Measurements from ENCODE around the gene CNTNAP5. TPM values are rescaled to one million over a fixed set of nuclear protein-coding genes. Genes with fewer than 3 reads are reported as not detected.
"Not testable (repeated sequence)": the region's sequence is repeated elsewhere in the genome, so short reads cannot be mapped to it uniquely, and the experiment has no call there.

CNTNAP5 gene
- total and polyA plus RNA-seq, 7 experiments from 2014 or later: not detected

- no peak overlapping the region for H3K27ac Mint-ChIP-seq
- Histone ChIP-seq H3K36me3 (ENCODE audit: control insufficient read depth in 2 of 3, insufficient read depth in 3 of 3, low read length in 3 of 3) (no peaks in the 10 kb centered on the region), H3K4me3 (ENCODE audit: low read length) (no peak overlapping the region), H3K4me1 (ENCODE audit: control insufficient read depth in 2 of 2, insufficient read depth in 2 of 2, low read length in 2 of 2) (no peaks in the 10 kb centered on the region), H3K9me3 (ENCODE audit: control insufficient read depth in 2 of 3, low read length in 3 of 3) (no peaks in the 10 kb centered on the region), H3K27me3 (ENCODE audit: control insufficient read depth in 2 of 2, insufficient read depth in 2 of 2, low read length in 2 of 2) (no peaks in the 10 kb centered on the region), H3K27ac (ENCODE audit: low read depth, low read length) (no peak overlapping the region)
- POLR2A ChIA-PET: no interaction called here
- CTCF ChIA-PET: no interaction called here
- H3K9me3 Mint-ChIP-seq: peaks cover 0 to 9% (median 1%) of the 10 kb centered on the region in 11 donors
- H3K36me3 Mint-ChIP-seq: no peaks in the 10 kb centered on the region
- no peaks in the 10 kb centered on the region for H3K4me1 Mint-ChIP-seq
- H3K27me3 Mint-ChIP-seq: no peaks in the 10 kb centered on the region
- intact Hi-C loops (cut with micrococcal nuclease): no loop called here
- ATAC-seq: no peak
- no peak overlapping the region for H3K4me3 Mint-ChIP-seq
- no peak for DNase-seq
Measured at GRCh38 chr2:124380221-124380749, 355.2 kb downstream of the CNTNAP5 start.

- ATAC-seq (no peak), DNase-seq (no peak)
- Mint-ChIP-seq H3K36me3 (no peaks in the 10 kb centered on the region), H3K27ac (no peak overlapping the region), H3K9me3 (peaks cover 0 to 5% (median 1%) of the 10 kb centered on the region in 11 donors), H3K27me3 (no peaks in the 10 kb centered on the region), H3K4me3 (no peak overlapping the region), H3K4me1 (no peaks in the 10 kb centered on the region)
- Histone ChIP-seq H3K4me1 (ENCODE audit: control insufficient read depth in 2 of 2, insufficient read depth in 2 of 2, low read length in 2 of 2) (no peaks in the 10 kb centered on the region), H3K4me3 (ENCODE audit: low read length) (no peak overlapping the region), H3K27ac (ENCODE audit: low read depth, low read length) (no peak overlapping the region), H3K9me3 (ENCODE audit: control insufficient read depth in 2 of 3, low read length in 3 of 3) (no peaks in the 10 kb centered on the region), H3K36me3 (ENCODE audit: control insufficient read depth in 2 of 3, insufficient read depth in 3 of 3, low read length in 3 of 3) (no peaks in the 10 kb centered on the region), H3K27me3 (ENCODE audit: control insufficient read depth in 2 of 2, insufficient read depth in 2 of 2, low read length in 2 of 2) (no peaks in the 10 kb centered on the region)
- ChIA-PET CTCF (no interaction called here), POLR2A (no interaction called here)
- intact Hi-C loops (cut with micrococcal nuclease): no loop called here
Measured at GRCh38 chr2:124382067-124382618, 357.1 kb downstream of the CNTNAP5 start.

- no peaks in the 10 kb centered on the region for H3K9me3 ChIP-seq (ENCODE audit: control insufficient read depth in 2 of 3, low read length in 3 of 3)
- H3K4me1 ChIP-seq (ENCODE audit: control insufficient read depth in 2 of 2, insufficient read depth in 2 of 2, low read length in 2 of 2): no peaks in the 10 kb centered on the region
- H3K27me3 Mint-ChIP-seq: no peaks in the 10 kb centered on the region
- ATAC-seq (no peak), DNase-seq (no peak)
- ChIA-PET POLR2A (no interaction called here), CTCF (no interaction called here)
- H3K27ac Mint-ChIP-seq: no peak overlapping the region
- H3K4me3 ChIP-seq (ENCODE audit: low read length): no peak overlapping the region
- H3K4me1 Mint-ChIP-seq: no peaks in the 10 kb centered on the region
- intact Hi-C loops (cut with micrococcal nuclease): no loop called here
- peaks cover 0 to 1% (median 0%) of the 10 kb centered on the region in 5 donors for H3K36me3 Mint-ChIP-seq
- H3K27ac ChIP-seq (ENCODE audit: low read depth, low read length): no peak overlapping the region
- H3K36me3 ChIP-seq (ENCODE audit: control insufficient read depth in 2 of 3, insufficient read depth in 3 of 3, low read length in 3 of 3): no peaks in the 10 kb centered on the region
- no peak overlapping the region for H3K4me3 Mint-ChIP-seq
- H3K27me3 ChIP-seq (ENCODE audit: control insufficient read depth in 2 of 2, insufficient read depth in 2 of 2, low read length in 2 of 2): no peaks in the 10 kb centered on the region
- H3K9me3 Mint-ChIP-seq: peaks cover 0 to 9% (median 1%) of the 10 kb centered on the region in 11 donors
Measured at GRCh38 chr2:124395961-124396360, 370.9 kb downstream of the CNTNAP5 start.

GRCh38 chr2:124402274-124402673 is 377.2 kb downstream of the CNTNAP5 start:
- no peaks in the 10 kb centered on the region for H3K27me3 Mint-ChIP-seq
- H3K4me1 Mint-ChIP-seq: no peaks in the 10 kb centered on the region
- ChIA-PET CTCF (no interaction called here), POLR2A (no interaction called here)
- DNase-seq: no peak
- peaks cover 0 to 7% (median 0%) of the 10 kb centered on the region in 5 donors for H3K36me3 Mint-ChIP-seq
- Histone ChIP-seq H3K27ac (ENCODE audit: low read depth, low read length) (no peak overlapping the region), H3K4me1 (ENCODE audit: control insufficient read depth in 2 of 2, insufficient read depth in 2 of 2, low read length in 2 of 2) (no peaks in the 10 kb centered on the region), H3K4me3 (ENCODE audit: low read length) (no peak overlapping the region), H3K27me3 (ENCODE audit: control insufficient read depth in 2 of 2, insufficient read depth in 2 of 2, low read length in 2 of 2) (no peaks in the 10 kb centered on the region), H3K36me3 (ENCODE audit: control insufficient read depth in 2 of 3, insufficient read depth in 3 of 3, low read length in 3 of 3) (no peaks in the 10 kb centered on the region), H3K9me3 (ENCODE audit: control insufficient read depth in 2 of 3, low read length in 3 of 3) (no peaks in the 10 kb centered on the region)
- intact Hi-C loops (cut with micrococcal nuclease): no loop called here
- no peak overlapping the region for H3K4me3 Mint-ChIP-seq
- peaks cover 1 to 13% (median 7%) of the 10 kb centered on the region in 11 donors for H3K9me3 Mint-ChIP-seq
- no peak overlapping the region for H3K27ac Mint-ChIP-seq
- ATAC-seq: no peak

GRCh38 chr2:124407836-124408534 is 382.9 kb downstream of the CNTNAP5 start:
- ATAC-seq; H3K27me3 Mint-ChIP-seq; CTCF ChIA-PET; intact Hi-C loops (cut with micrococcal nuclease); DNase-seq; H3K27ac Mint-ChIP-seq; H3K4me1 ChIP-seq (ENCODE audit: control insufficient read depth in 2 of 2, insufficient read depth in 2 of 2, low read length in 2 of 2); H3K4me3 Mint-ChIP-seq; H3K36me3 ChIP-seq (ENCODE audit: control insufficient read depth in 2 of 3, insufficient read depth in 3 of 3, low read length in 3 of 3); H3K27ac ChIP-seq (ENCODE audit: low read depth, low read length); POLR2A ChIA-PET; H3K9me3 ChIP-seq (ENCODE audit: control insufficient read depth in 2 of 3, low read length in 3 of 3); H3K4me1 Mint-ChIP-seq; H3K4me3 ChIP-seq (ENCODE audit: low read length); H3K27me3 ChIP-seq (ENCODE audit: control insufficient read depth in 2 of 2, insufficient read depth in 2 of 2, low read length in 2 of 2); H3K36me3 Mint-ChIP-seq: not testable (repeated sequence)
- peaks cover 2 to 11% (median 6%) of the 10 kb centered on the region in 11 donors for H3K9me3 Mint-ChIP-seq

GRCh38 chr2:124424074-124424473 is 399.0 kb downstream of the CNTNAP5 start:
- peaks cover 0 to 18% (median 9%) of the 10 kb centered on the region in 11 donors for H3K9me3 Mint-ChIP-seq
- H3K36me3 Mint-ChIP-seq: no peaks in the 10 kb centered on the region
- no peaks in the 10 kb centered on the region for H3K4me1 Mint-ChIP-seq
- Histone ChIP-seq H3K4me3 (ENCODE audit: low read length) (no peak overlapping the region), H3K27me3 (ENCODE audit: control insufficient read depth in 2 of 2, insufficient read depth in 2 of 2, low read length in 2 of 2) (no peaks in the 10 kb centered on the region), H3K36me3 (ENCODE audit: control insufficient read depth in 2 of 3, insufficient read depth in 3 of 3, low read length in 3 of 3) (no peaks in the 10 kb centered on the region), H3K27ac (ENCODE audit: low read depth, low read length) (no peak overlapping the region), H3K4me1 (ENCODE audit: control insufficient read depth in 2 of 2, insufficient read depth in 2 of 2, low read length in 2 of 2) (no peaks in the 10 kb centered on the region), H3K9me3 (ENCODE audit: control insufficient read depth in 2 of 3, low read length in 3 of 3) (no peaks in the 10 kb centered on the region)
- DNase-seq: no peak
- no peak for ATAC-seq
- H3K27ac Mint-ChIP-seq: peak overlapping the region in 1 of 9 donors; percentile 6
- intact Hi-C loops (cut with micrococcal nuclease): no loop called here
- ChIA-PET POLR2A (no interaction called here), CTCF (no interaction called here)
- no peak overlapping the region for H3K4me3 Mint-ChIP-seq
- H3K27me3 Mint-ChIP-seq: no peaks in the 10 kb centered on the region

- H3K36me3 ChIP-seq (ENCODE audit: control insufficient read depth in 2 of 3, insufficient read depth in 3 of 3, low read length in 3 of 3): no peaks in the 10 kb centered on the region
- H3K9me3 ChIP-seq (ENCODE audit: control insufficient read depth in 2 of 3, low read length in 3 of 3): no peaks in the 10 kb centered on the region
- no peaks in the 10 kb centered on the region for H3K27me3 Mint-ChIP-seq
- ChIA-PET POLR2A (no interaction called here), CTCF (no interaction called here)
- no peak overlapping the region for H3K4me3 ChIP-seq (ENCODE audit: low read length)
- DNase-seq (no peak), ATAC-seq (no peak)
- H3K27me3 ChIP-seq (ENCODE audit: control insufficient read depth in 2 of 2, insufficient read depth in 2 of 2, low read length in 2 of 2): no peaks in the 10 kb centered on the region
- intact Hi-C loops (cut with micrococcal nuclease): no loop called here
- H3K4me1 ChIP-seq (ENCODE audit: control insufficient read depth in 2 of 2, insufficient read depth in 2 of 2, low read length in 2 of 2): no peaks in the 10 kb centered on the region
- peaks cover 0 to 16% (median 5%) of the 10 kb centered on the region in 11 donors for H3K9me3 Mint-ChIP-seq
- no peaks in the 10 kb centered on the region for H3K4me1 Mint-ChIP-seq
- H3K27ac Mint-ChIP-seq: no peak overlapping the region
- no peaks in the 10 kb centered on the region for H3K36me3 Mint-ChIP-seq
- no peak overlapping the region for H3K27ac ChIP-seq (ENCODE audit: low read depth, low read length)
- no peak overlapping the region for H3K4me3 Mint-ChIP-seq
Measured at GRCh38 chr2:124426122-124426521, 401.0 kb downstream of the CNTNAP5 start.
